Measurements from ENCODE around the gene MFSD1. TPM values are rescaled to one million over a fixed set of nuclear protein-coding genes. Genes with fewer than 3 reads are reported as not detected.

MFSD1 gene
- total and polyA plus RNA-seq, 2 of the 4 experiments (the other 2 are of a cell fraction) = 50.4 to 64.2 TPM

- in situ Hi-C loops (cut with MboI; ENCODE audit: low sequenced_read_pairs) = no loop called here
Measured at GRCh38 chr3:158766364-158766763, 35.5 kb upstream of the MFSD1 start.

More at GRCh38 chr3:158766364-158766763, 35.5 kb upstream of the MFSD1 start:
- Histone ChIP-seq H3K27me3 (ENCODE audit: control insufficient read depth, insufficient read depth, low read length) (no peaks in the 10 kb centered on the region), H2AK5ac (ENCODE audit: low read depth, low read length) (no peak overlapping the region), H3K9me1 (ENCODE audit: insufficient read depth, low read length) (peaks cover 12% of the 10 kb centered on the region), H2BK20ac (ENCODE audit: low read depth, low read length) (no peak overlapping the region), H2BK5ac (ENCODE audit: low read depth, low read length, poor library complexity, severe bottlenecking) (no peak overlapping the region), H2AK9ac (replicated peaks; ENCODE audit: low read depth, low read length, poor library complexity) (no peak overlapping the region), H4K91ac (ENCODE audit: insufficient read depth, low read depth, low read length) (no peak overlapping the region), H4K20me1 (ENCODE audit: insufficient read depth, low read length) (0 out of 2 replicates have a peak, but pooled peaks cover 2% of the 10 kb centered on the region), H3K4me2 (ENCODE audit: low read depth, low read length) (no peak overlapping the region), H3K27ac (ENCODE audit: insufficient read depth, low read length) (no peak overlapping the region), H3K9me3 (ENCODE audit: control insufficient read depth, insufficient read depth, low read length) (no peaks in the 10 kb centered on the region), H3K18ac (ENCODE audit: low read depth, low read length) (no peak overlapping the region), H3K4ac (ENCODE audit: low read depth, low read length) (no peak overlapping the region), H2BK120ac (ENCODE audit: low read depth, low read length) (no peak overlapping the region), H4K8ac (ENCODE audit: low read depth in 2 of 2, low read length in 2 of 2) (no peak overlapping the region), H3K9ac (ENCODE audit: low read depth, low read length) (no peak overlapping the region), H3K4me1 (ENCODE audit: control insufficient read depth, insufficient read depth, low read length) (peaks cover 21% of the 10 kb centered on the region), H2AFZ (replicated peaks; ENCODE audit: low read length, poor library complexity) (no peak overlapping the region), H3K79me1 (ENCODE audit: low read depth in 1 of 2, low read length in 2 of 2) (no peaks in the 10 kb centered on the region; a peak in 1 of 4 replicates), H3K36me3 (ENCODE audit: control insufficient read depth, insufficient read depth, low read length) (no peaks in the 10 kb centered on the region), H2BK15ac (ENCODE audit: low read depth, low read length) (no peak overlapping the region), H3K56ac (ENCODE audit: extremely low read depth, insufficient read depth, low read length) (no peak overlapping the region), H3K4me3 (ENCODE audit: insufficient read depth, low read depth, low read length) (no peak overlapping the region), H3K14ac (replicated peaks; ENCODE audit: low read depth, low read length) (no peak overlapping the region), H3K23ac (ENCODE audit: low read depth, low read length) (no peak overlapping the region), H4K5ac (ENCODE audit: low read depth, low read length) (no peak overlapping the region)
- ATAC-seq (ENCODE audit: low read depth) (no peak), DNase-seq (no peak)
- intact Hi-C loops (cut with micrococcal nuclease) = no loop called here
- dilution Hi-C loops (cut with HindIII; ENCODE audit: low sequenced_read_pairs, unreplicated experiment) = no loop called here
- CTCF ChIA-PET = interaction anchor here (0.5 to 1.5 kb wide), 2 partner anchors 11 to 58 kb away, joined by 3 to 4 read pairs; no protein-coding TSS in a partner anchor
- BruUV-seq (replicated peaks) = no TSS peak
- POLR2A ChIA-PET (ENCODE audit: unreplicated experiment) = no interaction called here
- 88% methylated on average over 1 of the region's 1 CpG; no CpG with 5 or more reads in 1 of the 2 experiments for WGBS, 2 experiments (ENCODE audit: extremely low coverage in 2 of 2, insufficient read length in 1 of 2)
- no peak for TF ChIP-seq CHD1 (IDR thresholded peaks at IDR 0.05; ENCODE audit: low read depth, low read length)
- no peak for TF ChIP-seq NFE2L2 (IDR thresholded peaks at IDR 0.05; ENCODE audit: low read depth, low read length)
- TF ChIP-seq, protein P1, sequence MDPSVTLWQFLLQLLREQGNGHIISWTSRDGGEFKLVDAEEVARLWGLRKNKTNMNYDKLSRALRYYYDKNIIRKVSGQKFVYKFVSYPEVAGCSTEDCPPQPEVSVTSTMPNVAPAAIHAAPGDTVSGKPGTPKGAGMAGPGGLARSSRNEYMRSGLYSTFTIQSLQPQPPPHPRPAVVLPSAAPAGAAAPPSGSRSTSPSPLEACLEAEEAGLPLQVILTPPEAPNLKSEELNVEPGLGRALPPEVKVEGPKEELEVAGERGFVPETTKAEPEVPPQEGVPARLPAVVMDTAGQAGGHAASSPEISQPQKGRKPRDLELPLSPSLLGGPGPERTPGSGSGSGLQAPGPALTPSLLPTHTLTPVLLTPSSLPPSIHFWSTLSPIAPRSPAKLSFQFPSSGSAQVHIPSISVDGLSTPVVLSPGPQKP (IDR thresholded peaks at IDR 0.05; ENCODE audit: borderline replicate concordance, low read depth, low read length) = no peak
- no peak for TF ChIP-seq RAD21 (IDR thresholded peaks at IDR 0.05; ENCODE audit: low read length)
- no peak for TF ChIP-seq USF2 (IDR thresholded peaks at IDR 0.05; ENCODE audit: low read depth, low read length)
- no peak for TF ChIP-seq MAZ (IDR thresholded peaks at IDR 0.05; ENCODE audit: borderline replicate concordance, low read depth, low read length)
- TF ChIP-seq CEBPB (IDR thresholded peaks at IDR 0.05; ENCODE audit: low read depth, low read length) = no peak
- TF ChIP-seq MXI1 (IDR thresholded peaks at IDR 0.05; ENCODE audit: borderline replicate concordance, low read depth, low read length) = no peak
- TF ChIP-seq, protein P2, sequence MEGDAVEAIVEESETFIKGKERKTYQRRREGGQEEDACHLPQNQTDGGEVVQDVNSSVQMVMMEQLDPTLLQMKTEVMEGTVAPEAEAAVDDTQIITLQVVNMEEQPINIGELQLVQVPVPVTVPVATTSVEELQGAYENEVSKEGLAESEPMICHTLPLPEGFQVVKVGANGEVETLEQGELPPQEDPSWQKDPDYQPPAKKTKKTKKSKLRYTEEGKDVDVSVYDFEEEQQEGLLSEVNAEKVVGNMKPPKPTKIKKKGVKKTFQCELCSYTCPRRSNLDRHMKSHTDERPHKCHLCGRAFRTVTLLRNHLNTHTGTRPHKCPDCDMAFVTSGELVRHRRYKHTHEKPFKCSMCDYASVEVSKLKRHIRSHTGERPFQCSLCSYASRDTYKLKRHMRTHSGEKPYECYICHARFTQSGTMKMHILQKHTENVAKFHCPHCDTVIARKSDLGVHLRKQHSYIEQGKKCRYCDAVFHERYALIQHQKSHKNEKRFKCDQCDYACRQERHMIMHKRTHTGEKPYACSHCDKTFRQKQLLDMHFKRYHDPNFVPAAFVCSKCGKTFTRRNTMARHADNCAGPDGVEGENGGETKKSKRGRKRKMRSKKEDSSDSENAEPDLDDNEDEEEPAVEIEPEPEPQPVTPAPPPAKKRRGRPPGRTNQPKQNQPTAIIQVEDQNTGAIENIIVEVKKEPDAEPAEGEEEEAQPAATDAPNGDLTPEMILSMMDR (conservative IDR thresholded peaks at IDR 0.05; ENCODE audit: low read depth, low read length) = no peak
- TF ChIP-seq MAFK (IDR thresholded peaks at IDR 0.05; ENCODE audit: low read depth, low read length) = no peak
- no peak for TF ChIP-seq RFX5 (IDR thresholded peaks at IDR 0.05; ENCODE audit: low read depth, low read length)
- TF ChIP-seq BHLHE40 (IDR thresholded peaks at IDR 0.05; ENCODE audit: low read depth, low read length) = no peak

Data from IMR-90 (cell line).